Measurements from ENCODE around the gene KLHL34.

The KLHL34 gene

GRCh38 chrX:21657318-21658151 is 595 bp downstream of the KLHL34 start:
- Histone ChIP-seq H3K27ac (replicated peaks) (no peak overlapping the region), H3K4me3 (replicated peaks; ENCODE audit: insufficient read depth, low read length) (no peak overlapping the region), H3K27me3 (ENCODE audit: insufficient read depth, poor library complexity, severe bottlenecking) (peaks cover 3% of the 10 kb centered on the region)
- TF ChIP-seq CTCF (IDR thresholded peaks at IDR 0.05; ENCODE audit: insufficient read depth, low read length) (no peak), SPI1 (IDR thresholded peaks at IDR 0.05; ENCODE audit: borderline replicate concordance, low read depth) (no peak), REST (IDR thresholded peaks at IDR 0.05; ENCODE audit: insufficient replicate concordance, low read depth) (no peak), POLR2AphosphoS5 (IDR thresholded peaks at IDR 0.05; ENCODE audit: low read depth) (no peak), GABPA (IDR thresholded peaks at IDR 0.05; ENCODE audit: low read depth) (no peak)
- DNase-seq (ENCODE audit: low read depth in 1 of 2, low spot score in 1 of 2) = no peak

GRCh38 chrX:21656587-21657317 is 1.4 kb downstream of the KLHL34 start:
- TF ChIP-seq REST (IDR thresholded peaks at IDR 0.05; ENCODE audit: insufficient replicate concordance, low read depth) (no peak), GABPA (IDR thresholded peaks at IDR 0.05; ENCODE audit: low read depth) (no peak), SPI1 (IDR thresholded peaks at IDR 0.05; ENCODE audit: borderline replicate concordance, low read depth) (no peak), POLR2AphosphoS5 (IDR thresholded peaks at IDR 0.05; ENCODE audit: low read depth) (no peak), CTCF (IDR thresholded peaks at IDR 0.05; ENCODE audit: insufficient read depth, low read length) (no peak)
- no peak overlapping the region for H3K27ac ChIP-seq (replicated peaks)
- H3K4me3 ChIP-seq (replicated peaks; ENCODE audit: insufficient read depth, low read length) = no peak overlapping the region
- peaks cover 3% of the 10 kb centered on the region for H3K27me3 ChIP-seq (ENCODE audit: insufficient read depth, poor library complexity, severe bottlenecking)
- DNase-seq (ENCODE audit: low read depth in 1 of 2, low spot score in 1 of 2) = no peak

GRCh38 chrX:21655901-21656586 is 2.1 kb downstream of the KLHL34 start:
- no peak for DNase-seq (ENCODE audit: low read depth in 1 of 2, low spot score in 1 of 2)
- Histone ChIP-seq H3K27ac (replicated peaks) (no peak overlapping the region), H3K4me3 (replicated peaks; ENCODE audit: insufficient read depth, low read length) (no peak overlapping the region), H3K27me3 (ENCODE audit: insufficient read depth, poor library complexity, severe bottlenecking) (peaks cover 3% of the 10 kb centered on the region)
- TF ChIP-seq CTCF (IDR thresholded peaks at IDR 0.05; ENCODE audit: insufficient read depth, low read length) (no peak), SPI1 (IDR thresholded peaks at IDR 0.05; ENCODE audit: borderline replicate concordance, low read depth) (no peak)

Data from HL-60 (cell line).